OCI-LY1 (cell line): ENCODE data around the gene PRLH.
"Not testable (repeated sequence)": the region's sequence is repeated elsewhere in the genome, so short reads cannot be mapped to it uniquely, and the experiment has no call there.

Experiments used
- H2AFZ ChIP-seq: fragments of 200-600 bp; sonication (generic), shearing (Covaris generic); 2 replicates; pipeline ENCODE4 v1.6.0; 2014; ENCODE audit warnings: antibody characterized with exemption, mild to moderate bottlenecking, low read length
- H3F3A ChIP-seq: fragments of 200-600 bp; sonication (generic), shearing (Covaris generic); 2 replicates; pipeline ENCODE4 v1.6.0; 2014; ENCODE audit warnings: mild to moderate bottlenecking, antibody characterized with exemption, low read length, moderate library complexity; ENCODE audit not compliant: insufficient read depth
- H3K27ac ChIP-seq: fragments of 200-600 bp; sonication (generic); 2 replicates; pipeline ENCODE4 v1.5.1; 2014; ENCODE audit warnings: low read length, mixed run types, mild to moderate bottlenecking, low read depth; ENCODE audit not compliant: poor library complexity, severe bottlenecking
- H3K27me3 ChIP-seq: fragments of 200-600 bp; sonication (generic); 2 replicates; pipeline ENCODE4 v1.6.0; 2014; ENCODE audit warnings: antibody characterized with exemption, mild to moderate bottlenecking, low read length, moderate library complexity; ENCODE audit not compliant: insufficient read depth
- H3K36me3 ChIP-seq: fragments of 200-600 bp; sonication (generic); 2 replicates; pipeline ENCODE4 v1.6.1; 2014; ENCODE audit warnings: mild to moderate bottlenecking, antibody characterized with exemption, low read length, moderate library complexity, mixed read lengths; ENCODE audit not compliant: insufficient read depth
- H3K4me1 ChIP-seq: fragments of 200-600 bp; sonication (generic); 2 replicates; pipeline ENCODE4 v1.5.1; 2014; ENCODE audit warnings: mild to moderate bottlenecking, low read length, moderate library complexity; ENCODE audit not compliant: insufficient read depth, severe bottlenecking
- H3K4me2 ChIP-seq: fragments of 200-600 bp; sonication (generic), shearing (Covaris generic); 2 replicates; pipeline ENCODE4 v1.6.1; 2014; ENCODE audit warnings: low read length
- H3K4me3 ChIP-seq: fragments of 200-600 bp; sonication (generic); 2 replicates; pipeline ENCODE4 v1.5.1; 2014; ENCODE audit warnings: low read length, low read depth, mild to moderate bottlenecking, mixed read lengths; ENCODE audit not compliant: poor library complexity, severe bottlenecking
- H3K79me2 ChIP-seq: fragments of 200-600 bp; shearing (Covaris generic); 2 replicates; pipeline ENCODE4 v1.6.1; 2016; ENCODE audit warnings: mixed run types, low read length, mixed read lengths; ENCODE audit not compliant: insufficient read depth
- H3K9ac ChIP-seq: fragments of 200-600 bp; sonication (generic), shearing (Covaris generic); 2 replicates; pipeline ENCODE4 v1.6.1; 2014; ENCODE audit warnings: mild to moderate bottlenecking, low read length, mixed read lengths
- H3K9me2 ChIP-seq: fragments of 200-600 bp; sonication (generic), shearing (Covaris generic); 2 replicates; pipeline ENCODE4 v1.6.1; 2014; ENCODE audit warnings: low read depth, mild to moderate bottlenecking, low read length, mixed read lengths
- H3K9me3 ChIP-seq: fragments of 200-600 bp; shearing (Covaris generic); 2 replicates; pipeline ENCODE4 v1.6.1; 2014; ENCODE audit warnings: low read length, mixed read lengths
- H4K20me1 ChIP-seq: fragments of 200-600 bp; sonication (generic), shearing (Covaris generic); 2 replicates; pipeline ENCODE4 v1.6.0; 2016; ENCODE audit warnings: mild to moderate bottlenecking, low read length; ENCODE audit not compliant: insufficient read depth
- CTCF ChIP-seq: fragments of 200-600 bp; sonication (generic), shearing (Covaris generic); IDR thresholded peaks from 2 replicates; pipeline ENCODE4 v1.5.1; 2017; ENCODE audit warnings: mild to moderate bottlenecking, antibody characterized with exemption, low read length, moderate library complexity, mixed read lengths
- EZH2 ChIP-seq: fragments of 200-600 bp; sonication (generic), shearing (Covaris generic); IDR thresholded peaks from 2 replicates; pipeline ENCODE4 v1.8.0; 2017; ENCODE audit warnings: borderline replicate concordance, mixed run types, mild to moderate bottlenecking, antibody characterized with exemption, low read length, moderate library complexity, mixed read lengths

The PRLH gene

GRCh38 chr2:237593036-237593435 is 26.7 kb downstream of the PRLH start:
- Histone ChIP-seq H3K4me3 (no peak overlapping the region), H3K4me1 (no peaks in the 10 kb centered on the region), H3K27me3 (no peaks in the 10 kb centered on the region), H2AFZ (no peak overlapping the region), H3K27ac (no peak overlapping the region), H3K9me2 (no peaks in the 10 kb centered on the region), H3F3A (no peaks in the 10 kb centered on the region), H4K20me1 (no peaks in the 10 kb centered on the region), H3K79me2 (no peaks in the 10 kb centered on the region), H3K36me3 (no peaks in the 10 kb centered on the region), H3K9ac (no peak overlapping the region), H3K9me3 (no peaks in the 10 kb centered on the region), H3K4me2 (no peak overlapping the region)
- TF ChIP-seq CTCF (no peak), EZH2 (no peak)

- Histone ChIP-seq H3K36me3 (no peaks in the 10 kb centered on the region), H3K9me2 (no peaks in the 10 kb centered on the region), H3K4me1 (no peaks in the 10 kb centered on the region), H3K9me3 (no peaks in the 10 kb centered on the region), H4K20me1 (no peaks in the 10 kb centered on the region), H3K79me2 (no peaks in the 10 kb centered on the region), H3K27ac (no peak overlapping the region), H3K27me3 (no peaks in the 10 kb centered on the region), H3F3A (no peaks in the 10 kb centered on the region), H3K9ac (no peak overlapping the region), H3K4me2 (no peak overlapping the region), H3K4me3 (no peak overlapping the region), H2AFZ (no peak overlapping the region)
- TF ChIP-seq EZH2 (no peak), CTCF (no peak)
Measured at GRCh38 chr2:237593596-237594320, 27.4 kb downstream of the PRLH start.

- no peak overlapping the region for H3K4me2 ChIP-seq
- H4K20me1 ChIP-seq, result no peaks in the 10 kb centered on the region
Measured at GRCh38 chr2:237594514-237594871, 28.1 kb downstream of the PRLH start.

GRCh38 chr2:237595829-237596519 is 29.6 kb downstream of the PRLH start:
- H3K27me3 ChIP-seq, H3K4me2 ChIP-seq, H3K36me3 ChIP-seq, H3K27ac ChIP-seq, H3K79me2 ChIP-seq, H3F3A ChIP-seq, H3K9ac ChIP-seq, H3K4me3 ChIP-seq, H3K9me3 ChIP-seq, H2AFZ ChIP-seq, H3K9me2 ChIP-seq, H4K20me1 ChIP-seq: not testable (repeated sequence)
- H3K4me1 ChIP-seq, result peaks cover 12% of the 10 kb centered on the region

More at GRCh38 chr2:237594514-237594871, 28.1 kb downstream of the PRLH start:
- no peaks in the 10 kb centered on the region for H3K36me3 ChIP-seq
- no peak for TF ChIP-seq CTCF
- no peak for TF ChIP-seq EZH2
- no peaks in the 10 kb centered on the region for H3K4me1 ChIP-seq
- H3K9me2 ChIP-seq, result no peaks in the 10 kb centered on the region
- no peaks in the 10 kb centered on the region for H3F3A ChIP-seq
- H3K9me3 ChIP-seq, result no peaks in the 10 kb centered on the region
- H3K79me2 ChIP-seq, result no peaks in the 10 kb centered on the region
- no peak overlapping the region for H3K9ac ChIP-seq
- no peak overlapping the region for H3K4me3 ChIP-seq
- H3K27ac ChIP-seq, result no peak overlapping the region
- no peaks in the 10 kb centered on the region for H3K27me3 ChIP-seq
- no peak overlapping the region for H2AFZ ChIP-seq
